NCI-H128 (cell line): ENCODE results near the gene LAMA2.

Experiments used
- DNase-seq: peaks from one replicate; lab custom pipeline; 2025; ENCODE audit not compliant: unreplicated experiment; lab: John Stamatoyannopoulos, UW

Gene LAMA2

GRCh38 chr6:129287231-129288177 is 404.6 kb downstream of the LAMA2 start:
- no peak for DNase-seq

- no peak for DNase-seq
Observed at GRCh38 chr6:129289442-129289841, 406.5 kb downstream of the LAMA2 start.

- no peak for DNase-seq
Observed at GRCh38 chr6:129292836-129293235, 409.9 kb downstream of the LAMA2 start.

GRCh38 chr6:129297592-129297991 is 414.7 kb downstream of the LAMA2 start:
- no peak for DNase-seq

- DNase-seq, result no peak
Observed at GRCh38 chr6:129302671-129303070, 419.7 kb downstream of the LAMA2 start.

GRCh38 chr6:129306826-129307225 is 423.9 kb downstream of the LAMA2 start:
- no peak for DNase-seq

- DNase-seq, result no peak
Observed at GRCh38 chr6:129307845-129308244, 424.9 kb downstream of the LAMA2 start.

GRCh38 chr6:129309154-129309553 is 426.2 kb downstream of the LAMA2 start:
- DNase-seq, result no peak

- DNase-seq, result no peak
Observed at GRCh38 chr6:129312880-129313279, 429.9 kb downstream of the LAMA2 start.

GRCh38 chr6:129314575-129314974 is 431.6 kb downstream of the LAMA2 start:
- DNase-seq, result no peak

- DNase-seq, result no peak
Observed at GRCh38 chr6:129317931-129318820, 435.2 kb downstream of the LAMA2 start.

GRCh38 chr6:129320892-129321291 is 438.0 kb downstream of the LAMA2 start:
- DNase-seq, result no peak

GRCh38 chr6:129321303-129321702 is 438.4 kb downstream of the LAMA2 start:
- no peak for DNase-seq

GRCh38 chr6:129324345-129324744 is 441.4 kb downstream of the LAMA2 start:
- DNase-seq, result no peak

- DNase-seq, result no peak
Observed at GRCh38 chr6:129329678-129330077, 446.7 kb downstream of the LAMA2 start.

GRCh38 chr6:129331450-129332138 is 448.7 kb downstream of the LAMA2 start:
- DNase-seq, result no peak

GRCh38 chr6:129335792-129336191 is 452.9 kb downstream of the LAMA2 start:
- DNase-seq, result no peak

GRCh38 chr6:129338683-129339082 is 455.7 kb downstream of the LAMA2 start:
- no peak for DNase-seq

GRCh38 chr6:129340983-129341382 is 458.0 kb downstream of the LAMA2 start:
- no peak for DNase-seq

GRCh38 chr6:129342243-129342642 is 459.3 kb downstream of the LAMA2 start:
- DNase-seq, result no peak

GRCh38 chr6:129342796-129343195 is 459.9 kb downstream of the LAMA2 start:
- DNase-seq, result no peak
